CD8-positive, alpha-beta memory T cell (primary cell): Measurements from ENCODE around the gene MKLN1. TPM values are rescaled to one million over a fixed set of nuclear protein-coding genes. Genes with fewer than 3 reads are reported as not detected.
"Not testable (repeated sequence)": the region's sequence is repeated elsewhere in the genome, so short reads cannot be mapped to it uniquely, and the experiment has no call there.

Experiments
- CTCF ChIA-PET: fragments of 350-600 bp; sonication (Branson Sonifier 250); formaldehyde crosslinking; loops from one replicate; lab custom pipeline; 2021; ENCODE audit warnings: antibody characterized with exemption; lab: Charles Lee
- POLR2A ChIA-PET: fragments of 350-600 bp; sonication (Branson Sonifier 250); formaldehyde crosslinking; loops from one replicate; lab custom pipeline; 2021; ENCODE audit warnings: antibody characterized with exemption; lab: Charles Lee
- DNase-seq, 5 donors: peaks; one replicate each; pipeline versions ENCODE4 v3.0.0 to v3.0.0-alpha.2; 2020 to 2022; ENCODE audit warnings: mixed read lengths in 1 of 5
- H3K27ac ChIP-seq: one replicate; pipeline ENCODE4 v1.7.0; 2013; ENCODE audit warnings: low read depth, mild to moderate bottlenecking, low read length, moderate library complexity
- H3K27me3 ChIP-seq: 2 replicates; pipeline ENCODE4 v1.7.0; 2013; ENCODE audit warnings: low read length, mild to moderate bottlenecking; ENCODE audit not compliant: insufficient read depth, poor library complexity, severe bottlenecking
- H3K36me3 ChIP-seq: 2 replicates; pipeline ENCODE4 v1.7.0; 2013; ENCODE audit warnings: mild to moderate bottlenecking, low read length, moderate library complexity; ENCODE audit not compliant: insufficient read depth
- H3K4me1 ChIP-seq: 2 replicates; pipeline ENCODE4 v1.7.0; 2013; ENCODE audit warnings: mild to moderate bottlenecking, low read length, moderate library complexity; ENCODE audit not compliant: insufficient read depth
- H3K4me3 ChIP-seq: 2 replicates; pipeline ENCODE4 v1.7.0; 2013; ENCODE audit warnings: mild to moderate bottlenecking, low read length
- H3K9me3 ChIP-seq: 2 replicates; pipeline ENCODE4 v1.7.0; 2013; ENCODE audit warnings: mild to moderate bottlenecking, low read length
- H3K27ac Mint-ChIP-seq, 8 donors: one replicate each; pipeline ENCODE4 v1.8.0; 2020 to 2021; ENCODE audit warnings: mixed read lengths in 8 of 8, mild to moderate bottlenecking in 6 of 8, inconsistent platforms in 3 of 8, moderate library complexity in 3 of 8
- H3K27me3 Mint-ChIP-seq, 2 donors: one replicate each; pipeline ENCODE4 v1.8.0; 2020 to 2021; ENCODE audit warnings: mixed read lengths in 2 of 2, mild to moderate bottlenecking in 1 of 2, moderate library complexity in 1 of 2
- H3K36me3 Mint-ChIP-seq, 3 donors: one replicate each; pipeline ENCODE4 v1.8.0; 2020 to 2021; ENCODE audit warnings: mixed read lengths in 3 of 3, inconsistent platforms in 1 of 3, mild to moderate bottlenecking in 1 of 3
- H3K4me1 Mint-ChIP-seq, 3 donors: one replicate each; pipeline ENCODE4 v1.8.0; 2020 to 2021; ENCODE audit warnings: mixed read lengths in 3 of 3, inconsistent platforms in 1 of 3, mild to moderate bottlenecking in 1 of 3
- H3K4me3 Mint-ChIP-seq, 7 donors: one replicate each; pipeline ENCODE4 v1.8.0; 2020 to 2021; ENCODE audit warnings: mixed read lengths in 7 of 7, mild to moderate bottlenecking in 6 of 7, moderate library complexity in 4 of 7, inconsistent platforms in 2 of 7
- H3K9me3 Mint-ChIP-seq, 5 donors: one replicate each; pipeline ENCODE4 v1.8.0; 2020 to 2022; ENCODE audit warnings: mixed read lengths in 5 of 5, mild to moderate bottlenecking in 3 of 5, moderate library complexity in 2 of 5, inconsistent platforms in 1 of 5
- polyA plus RNA-seq: library from polyadenylated mRNA; unstranded; fragments of 300-500 nt; fragmentation: Illumina TruSeq; gene quantifications from one replicate; pipeline ENCODE4 v1.2.3, GENCODE V29; 2021
- total RNA-seq, 2 experiments: library from RNA; stranded (reverse); gene quantifications; one replicate each; pipeline ENCODE4 v1.2.3, GENCODE V29; 2021

MKLN1 gene
- total and polyA plus RNA-seq, 3 experiments from 2014 or later = 21.8 to 34.0 (median 31.0) TPM

- Histone ChIP-seq H3K27ac (no peak overlapping the region), H3K27me3 (no peaks in the 10 kb centered on the region), H3K4me3 (no peak overlapping the region), H3K4me1 (no peaks in the 10 kb centered on the region), H3K9me3 (peaks cover 4% of the 10 kb centered on the region), H3K36me3 (no peaks in the 10 kb centered on the region)
- H3K27me3 Mint-ChIP-seq = no peaks in the 10 kb centered on the region
- H3K27ac Mint-ChIP-seq = no peak overlapping the region
- H3K4me1 Mint-ChIP-seq = peaks cover 0 to 8% (median 0%) of the 10 kb centered on the region in 3 donors
- DNase-seq = no peak
- peaks cover 3 to 12% (median 8%) of the 10 kb centered on the region in 5 donors for H3K9me3 Mint-ChIP-seq
- H3K36me3 Mint-ChIP-seq = peaks cover 0 to 8% (median 3%) of the 10 kb centered on the region in 3 donors
- ChIA-PET POLR2A (interaction anchor here (0.7 kb wide), 1 partner anchor 193 kb away, joined by 3 read pairs; no protein-coding TSS in a partner anchor), CTCF (interaction anchor here (0.7 to 1.8 kb wide), 13 partner anchors 10 to 321 kb away, joined by 3 to 8 read pairs (median 3); no protein-coding TSS in a partner anchor)
- no peak overlapping the region for H3K4me3 Mint-ChIP-seq
These were observed 25.2 kb upstream of the MKLN1 start for GRCh38 chr7:131302446-131302845.

GRCh38 chr7:131302876-131303707 is 24.6 kb upstream of the MKLN1 start:
- peak in 2 of 5 donors; percentile 28 to 55 for DNase-seq
- ChIA-PET CTCF (interaction anchor here (0.7 to 1.8 kb wide), 13 partner anchors 11 to 321 kb away, joined by 3 to 8 read pairs (median 3); no protein-coding TSS in a partner anchor), POLR2A (interaction anchor here (0.7 kb wide), 1 partner anchor 194 kb away, joined by 3 read pairs; no protein-coding TSS in a partner anchor)
- Mint-ChIP-seq H3K4me1 (peaks cover 0 to 8% (median 0%) of the 10 kb centered on the region in 3 donors), H3K9me3 (peaks cover 3 to 17% (median 10%) of the 10 kb centered on the region in 5 donors), H3K27me3 (no peaks in the 10 kb centered on the region), H3K36me3 (peaks cover 0 to 12% (median 3%) of the 10 kb centered on the region in 3 donors), H3K4me3 (no peak overlapping the region), H3K27ac (no peak overlapping the region)
- no peaks in the 10 kb centered on the region for H3K36me3 ChIP-seq
- no peaks in the 10 kb centered on the region for H3K4me1 ChIP-seq
- H3K9me3 ChIP-seq = peaks cover 4% of the 10 kb centered on the region
- no peak overlapping the region for H3K4me3 ChIP-seq
- H3K27ac ChIP-seq = no peak overlapping the region
- H3K27me3 ChIP-seq = no peaks in the 10 kb centered on the region

GRCh38 chr7:131305152-131305551 is 22.5 kb upstream of the MKLN1 start:
- Histone ChIP-seq H3K36me3 (no peaks in the 10 kb centered on the region), H3K27ac (no peak overlapping the region), H3K9me3 (peaks cover 4% of the 10 kb centered on the region), H3K27me3 (no peaks in the 10 kb centered on the region), H3K4me3 (no peak overlapping the region), H3K4me1 (no peaks in the 10 kb centered on the region)
- no peak overlapping the region for H3K27ac Mint-ChIP-seq
- H3K27me3 Mint-ChIP-seq = no peaks in the 10 kb centered on the region
- H3K9me3 Mint-ChIP-seq = peaks cover 3 to 17% (median 11%) of the 10 kb centered on the region in 5 donors
- no peak for DNase-seq
- ChIA-PET CTCF (no interaction called here), POLR2A (no interaction called here)
- peaks cover 0 to 8% (median 0%) of the 10 kb centered on the region in 3 donors for H3K4me1 Mint-ChIP-seq
- peaks cover 0 to 13% (median 3%) of the 10 kb centered on the region in 3 donors for H3K36me3 Mint-ChIP-seq
- H3K4me3 Mint-ChIP-seq = no peak overlapping the region

- DNase-seq, H3K27me3 ChIP-seq, H3K27me3 Mint-ChIP-seq, H3K4me3 ChIP-seq, H3K27ac ChIP-seq, H3K4me3 Mint-ChIP-seq, H3K9me3 ChIP-seq, H3K36me3 ChIP-seq, POLR2A ChIA-PET, H3K27ac Mint-ChIP-seq, H3K4me1 ChIP-seq, H3K4me1 Mint-ChIP-seq: not testable (repeated sequence)
- Mint-ChIP-seq H3K9me3 (peaks cover 3 to 17% (median 11%) of the 10 kb centered on the region in 5 donors), H3K36me3 (peaks cover 0 to 19% (median 3%) of the 10 kb centered on the region in 3 donors)
- CTCF ChIA-PET = interaction anchor here (0.9 kb wide), 1 partner anchor 324 kb away, joined by 3 read pairs; no protein-coding TSS in a partner anchor
These were observed 21.6 kb upstream of the MKLN1 start for GRCh38 chr7:131306041-131306440.

GRCh38 chr7:131306777-131307176 is 20.9 kb upstream of the MKLN1 start:
- Histone ChIP-seq H3K9me3 (peaks cover 4% of the 10 kb centered on the region), H3K27ac (no peak overlapping the region), H3K4me3 (no peak overlapping the region), H3K27me3 (no peaks in the 10 kb centered on the region), H3K4me1 (no peaks in the 10 kb centered on the region), H3K36me3 (no peaks in the 10 kb centered on the region)
- ChIA-PET POLR2A (no interaction called here), CTCF (interaction anchor here (0.9 kb wide), 1 partner anchor 325 kb away, joined by 3 read pairs; no protein-coding TSS in a partner anchor)
- H3K4me3 Mint-ChIP-seq = no peak overlapping the region
- peaks cover 0 to 20% (median 3%) of the 10 kb centered on the region in 3 donors for H3K36me3 Mint-ChIP-seq
- peaks cover 0 to 8% (median 0%) of the 10 kb centered on the region in 3 donors for H3K4me1 Mint-ChIP-seq
- no peaks in the 10 kb centered on the region for H3K27me3 Mint-ChIP-seq
- H3K9me3 Mint-ChIP-seq = peaks cover 3 to 19% (median 11%) of the 10 kb centered on the region in 5 donors
- H3K27ac Mint-ChIP-seq = no peak overlapping the region
- no peak for DNase-seq

GRCh38 chr7:131307627-131308026 is 20.0 kb upstream of the MKLN1 start:
- no peak overlapping the region for H3K4me3 Mint-ChIP-seq
- ChIA-PET POLR2A (no interaction called here), CTCF (no interaction called here)

GRCh38 chr7:131312838-131313237 is 14.8 kb upstream of the MKLN1 start:
- H3K27me3 Mint-ChIP-seq = peaks cover 14 to 23% of the 10 kb centered on the region in 2 donors
- no peaks in the 10 kb centered on the region for H3K27me3 ChIP-seq
- no peak overlapping the region for H3K27ac ChIP-seq
- no peaks in the 10 kb centered on the region for H3K36me3 ChIP-seq
- no peaks in the 10 kb centered on the region for H3K4me1 ChIP-seq
- peaks cover 0 to 27% (median 4%) of the 10 kb centered on the region in 3 donors for H3K36me3 Mint-ChIP-seq
- no peaks in the 10 kb centered on the region for H3K4me1 Mint-ChIP-seq
- H3K4me3 ChIP-seq = no peak overlapping the region
- no peak for DNase-seq
- H3K4me3 Mint-ChIP-seq = peak overlapping the region in 1 of 7 donors; percentile 66
- CTCF ChIA-PET = interaction anchor here (1.2 kb wide), 1 partner anchor 207 kb away, joined by 3 read pairs; no protein-coding TSS in a partner anchor
- H3K9me3 ChIP-seq = peaks cover 5% of the 10 kb centered on the region
- H3K27ac Mint-ChIP-seq = no peak overlapping the region
- POLR2A ChIA-PET = no interaction called here
- peaks cover 9 to 18% (median 12%) of the 10 kb centered on the region in 5 donors for H3K9me3 Mint-ChIP-seq

More at GRCh38 chr7:131307627-131308026, 20.0 kb upstream of the MKLN1 start:
- no peak overlapping the region for H3K27ac Mint-ChIP-seq
- Histone ChIP-seq H3K36me3 (no peaks in the 10 kb centered on the region), H3K4me1 (no peaks in the 10 kb centered on the region), H3K27ac (no peak overlapping the region), H3K27me3 (no peaks in the 10 kb centered on the region), H3K4me3 (no peak overlapping the region), H3K9me3 (peaks cover 5% of the 10 kb centered on the region)
- DNase-seq = no peak
- peaks cover 0 to 23% (median 3%) of the 10 kb centered on the region in 3 donors for H3K36me3 Mint-ChIP-seq
- H3K27me3 Mint-ChIP-seq = peaks cover 0 to 2% of the 10 kb centered on the region in 2 donors
- peaks cover 7 to 23% (median 14%) of the 10 kb centered on the region in 5 donors for H3K9me3 Mint-ChIP-seq
- peaks cover 0 to 8% (median 0%) of the 10 kb centered on the region in 3 donors for H3K4me1 Mint-ChIP-seq
